SK-N-SH (cell line): ENCODE measurements around the gene EVI2B. TPM values are rescaled to one million over a fixed set of nuclear protein-coding genes. Genes with fewer than 3 reads are reported as not detected.

Source experiments
- CTCF ChIA-PET: fragments of 300-600, 350-600 bp; formaldehyde crosslinking; extraction: SDS; loops from one replicate; lab custom pipeline; 2021; lab: Yijun Ruan, JAX
- POLR2A ChIA-PET: fragments of 350-600 bp; sonication (Branson Sonifier 250); formaldehyde crosslinking; extraction: SDS; loops from one replicate; lab custom pipeline; 2020; ENCODE audit warnings: antibody characterized with exemption, inconsistent platforms; lab: Yijun Ruan, JAX
- DNase-seq: peaks from one replicate; pipeline ENCODE4 v3.0.0; 2012
- H2AFZ ChIP-seq: fragments of 200-600 bp; sonication (generic); 2 replicates; pipeline ENCODE4 v1.8.1; 2016; ENCODE audit warnings: antibody characterized with exemption, mild to moderate bottlenecking, low read depth
- H3F3A ChIP-seq: fragments of 200-600 bp; sonication (generic); replicated peaks from 2 replicates; pipeline ENCODE3; 2016; ENCODE audit warnings: antibody characterized with exemption, mild to moderate bottlenecking; ENCODE audit not compliant: insufficient read depth
- H3K27ac ChIP-seq, 2 experiments: fragments of 200-500 bp in 1 of 2; fragments of 200-600 bp in 1 of 2; sonication (Bioruptor generic) in 1 of 2; sonication (generic), shearing (Covaris generic) in 1 of 2; 2 replicates each; pipeline versions ENCODE4 v1.5.1 to v1.6.1; 2014 to 2016; ENCODE audit warnings: low read depth in 2 of 2, inconsistent platforms in 1 of 2, low read length in 1 of 2, mild to moderate bottlenecking in 1 of 2, mixed read lengths in 1 of 2
- H3K27me3 ChIP-seq: fragments of 200-600 bp; sonication (generic), shearing (Covaris generic); 2 replicates; pipeline ENCODE4 v1.6.1; 2016; ENCODE audit warnings: mixed run types; ENCODE audit not compliant: insufficient read depth
- H3K36me3 ChIP-seq, 2 experiments: fragments of 200-500 bp in 1 of 2; fragments of 200-600 bp in 1 of 2; sonication (Bioruptor generic) in 1 of 2; sonication (generic) in 1 of 2; replicated peaks in 1 of 2; 2 replicates each; pipeline versions ENCODE3 to v1.5.1; 2014 to 2016; ENCODE audit warnings: low read length in 1 of 2, mild to moderate bottlenecking in 1 of 2; ENCODE audit not compliant: insufficient read depth in 2 of 2, control insufficient read depth in 1 of 2
- H3K4me1 ChIP-seq, 2 experiments: fragments of 200-500 bp in 1 of 2; fragments of 200-600 bp in 1 of 2; sonication (Bioruptor generic) in 1 of 2; sonication (generic), shearing (Covaris generic) in 1 of 2; 2 replicates each; pipeline versions ENCODE4 v1.5.1 to v1.6.1; 2014 to 2016; ENCODE audit warnings: low read depth in 1 of 2, low read length in 1 of 2, mixed run types in 1 of 2; ENCODE audit not compliant: insufficient read depth in 2 of 2, control insufficient read depth in 1 of 2
- H3K4me2 ChIP-seq: fragments of 200-600 bp; sonication (generic), shearing (Covaris generic); 2 replicates; pipeline ENCODE4 v1.6.1; 2017; ENCODE audit warnings: mixed run types
- H3K4me3 ChIP-seq, 2 experiments: fragments of 200-500 bp in 1 of 2; fragments of 200-600 bp in 1 of 2; sonication (Bioruptor generic) in 1 of 2; sonication (generic), shearing (Covaris generic) in 1 of 2; 2 replicates each; pipeline versions ENCODE4 v1.5.1 to v1.8.1; 2014 to 2016; ENCODE audit warnings: low read depth in 2 of 2, inconsistent platforms in 1 of 2, low read length in 1 of 2, mild to moderate bottlenecking in 1 of 2, mixed read lengths in 1 of 2, moderate library complexity in 1 of 2
- H3K79me2 ChIP-seq: fragments of 200-600 bp; sonication (generic); 2 replicates; pipeline ENCODE4 v1.8.1; 2017; ENCODE audit warnings: mild to moderate bottlenecking; ENCODE audit not compliant: insufficient read depth
- H3K9ac ChIP-seq: fragments of 200-600 bp; sonication (generic); 2 replicates; pipeline ENCODE4 v1.6.1; 2017; ENCODE audit warnings: mixed run types
- H3K9me2 ChIP-seq: fragments of 200-600 bp; sonication (generic); 2 replicates; pipeline ENCODE4 v1.6.1; 2017; ENCODE audit warnings: mixed run types
- H3K9me3 ChIP-seq: fragments of 200-600 bp; sonication (generic); 2 replicates; pipeline ENCODE4 v1.6.1; 2017; ENCODE audit warnings: mixed run types, mild to moderate bottlenecking, moderate library complexity
- H4K20me1 ChIP-seq: fragments of 200-600 bp; sonication (generic); 2 replicates; pipeline ENCODE4 v1.6.1; 2017; ENCODE audit warnings: mild to moderate bottlenecking, mixed run types; ENCODE audit not compliant: insufficient read depth
- ELF1 ChIP-seq: IDR thresholded peaks from 2 replicates; pipeline ENCODE4 v1.4.0; 2012
- GABPA ChIP-seq: IDR thresholded peaks from 2 replicates; pipeline ENCODE4 v1.4.0; 2012; ENCODE audit warnings: low read depth, mild to moderate bottlenecking
- MAX ChIP-seq: IDR thresholded peaks from 2 replicates; pipeline ENCODE4 v1.4.0; 2012; ENCODE audit warnings: low read depth
- NFIC ChIP-seq: IDR thresholded peaks from 2 replicates; pipeline ENCODE4 v1.4.0; 2012; ENCODE audit warnings: borderline replicate concordance
- NRF1 ChIP-seq: IDR thresholded peaks from 2 replicates; pipeline ENCODE4 v1.6.1; 2012; ENCODE audit warnings: low read depth, mild to moderate bottlenecking, low read length
- POLR2AphosphoS5 ChIP-seq: IDR thresholded peaks from 2 replicates; pipeline ENCODE4 v1.6.1; 2012; ENCODE audit warnings: low read depth, low read length
- RXRA ChIP-seq: IDR thresholded peaks from 2 replicates; pipeline ENCODE4 v1.4.0; 2012; ENCODE audit warnings: low read depth, mild to moderate bottlenecking, borderline replicate concordance
- YY1 ChIP-seq: IDR thresholded peaks from 2 replicates; pipeline ENCODE4 v1.4.0; 2012; ENCODE audit warnings: low read depth, mild to moderate bottlenecking
- WGBS: methylation state at CpG from one replicate; pipeline ENCODE4 v1.1.6; 2017; ENCODE audit warnings: low lambda C conversion rate; 5-methylcytosine and 5-hydroxymethylcytosine counted together
- polyA plus RNA-seq, 3 experiments: library from polyadenylated mRNA; depleted of rRNA; stranded (reverse); fragments of >200 nt; gene quantifications; 2 replicates each; pipeline ENCODE4 v1.2.3, GENCODE V29; 2012
- TF ChIP-seq, protein P1 (sequence below): IDR thresholded peaks from 2 replicates; pipeline ENCODE4 v1.4.0; 2012; ENCODE audit warnings: low read depth, borderline replicate concordance
- TF ChIP-seq, protein P2 (sequence below): fragments of 150-350 bp; IDR thresholded peaks from 2 replicates; pipeline ENCODE4 v1.6.1; 2016; ENCODE audit warnings: mild to moderate bottlenecking, low read depth, low read length
- TF ChIP-seq, protein P3 (sequence below): IDR thresholded peaks from 2 replicates; pipeline ENCODE4 v1.6.1; 2012; ENCODE audit warnings: mild to moderate bottlenecking, low read depth, low read length, moderate library complexity
- TF ChIP-seq, protein P4 (sequence below): IDR thresholded peaks from 2 replicates; pipeline ENCODE4 v1.4.0; 2012; ENCODE audit warnings: low read depth, borderline replicate concordance

EVI2B gene
- polyA plus RNA-seq, 1 of the 3 experiments (the other 2 are of a cell fraction) = 0.64 TPM

- POLR2A ChIA-PET = no interaction called here
Measured at GRCh38 chr17:31308372-31309334, 5.2 kb downstream of the EVI2B start.

GRCh38 chr17:31307640-31308039 lies 6.2 kb downstream of the EVI2B start:
- WGBS = 93% methylated on average over 1 of the region's 1 CpG
- DNase-seq = no peak
- Histone ChIP-seq H3K79me2 (peaks cover 8% of the 10 kb centered on the region; the same call in 1 of the 2 replicates), H2AFZ (no peak overlapping the region), H3K4me3 (no peak overlapping the region), H3K9me3 (no peaks in the 10 kb centered on the region), H3F3A (peaks cover 3% of the 10 kb centered on the region), H3K27me3 (no peaks in the 10 kb centered on the region), H3K27ac (no peak overlapping the region), H3K4me2 (no peak overlapping the region), H3K36me3 (peaks cover 0 to 12% of the 10 kb centered on the region in 2 experiments), H3K4me1 (no peaks in the 10 kb centered on the region), H3K9ac (no peak overlapping the region), H3K9me2 (no peaks in the 10 kb centered on the region), H4K20me1 (no peaks in the 10 kb centered on the region)
- CTCF ChIA-PET = no interaction called here
- POLR2A ChIA-PET = no interaction called here
- TF ChIP-seq, protein P1, sequence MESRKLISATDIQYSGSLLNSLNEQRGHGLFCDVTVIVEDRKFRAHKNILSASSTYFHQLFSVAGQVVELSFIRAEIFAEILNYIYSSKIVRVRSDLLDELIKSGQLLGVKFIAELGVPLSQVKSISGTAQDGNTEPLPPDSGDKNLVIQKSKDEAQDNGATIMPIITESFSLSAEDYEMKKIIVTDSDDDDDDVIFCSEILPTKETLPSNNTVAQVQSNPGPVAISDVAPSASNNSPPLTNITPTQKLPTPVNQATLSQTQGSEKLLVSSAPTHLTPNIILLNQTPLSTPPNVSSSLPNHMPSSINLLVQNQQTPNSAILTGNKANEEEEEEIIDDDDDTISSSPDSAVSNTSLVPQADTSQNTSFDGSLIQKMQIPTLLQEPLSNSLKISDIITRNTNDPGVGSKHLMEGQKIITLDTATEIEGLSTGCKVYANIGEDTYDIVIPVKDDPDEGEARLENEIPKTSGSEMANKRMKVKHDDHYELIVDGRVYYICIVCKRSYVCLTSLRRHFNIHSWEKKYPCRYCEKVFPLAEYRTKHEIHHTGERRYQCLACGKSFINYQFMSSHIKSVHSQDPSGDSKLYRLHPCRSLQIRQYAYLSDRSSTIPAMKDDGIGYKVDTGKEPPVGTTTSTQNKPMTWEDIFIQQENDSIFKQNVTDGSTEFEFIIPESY = no peak
- no peak for TF ChIP-seq GABPA
- no peak for TF ChIP-seq NFIC
- no peak for TF ChIP-seq NRF1
- no peak for TF ChIP-seq RXRA
- no peak for TF ChIP-seq YY1
- TF ChIP-seq, protein P2, sequence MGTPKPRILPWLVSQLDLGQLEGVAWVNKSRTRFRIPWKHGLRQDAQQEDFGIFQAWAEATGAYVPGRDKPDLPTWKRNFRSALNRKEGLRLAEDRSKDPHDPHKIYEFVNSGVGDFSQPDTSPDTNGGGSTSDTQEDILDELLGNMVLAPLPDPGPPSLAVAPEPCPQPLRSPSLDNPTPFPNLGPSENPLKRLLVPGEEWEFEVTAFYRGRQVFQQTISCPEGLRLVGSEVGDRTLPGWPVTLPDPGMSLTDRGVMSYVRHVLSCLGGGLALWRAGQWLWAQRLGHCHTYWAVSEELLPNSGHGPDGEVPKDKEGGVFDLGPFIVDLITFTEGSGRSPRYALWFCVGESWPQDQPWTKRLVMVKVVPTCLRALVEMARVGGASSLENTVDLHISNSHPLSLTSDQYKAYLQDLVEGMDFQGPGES = no peak
- no peak for TF ChIP-seq POLR2AphosphoS5

More at GRCh38 chr17:31308372-31309334, 5.2 kb downstream of the EVI2B start:
- H3K9me2 ChIP-seq = no peaks in the 10 kb centered on the region
- no peaks in the 10 kb centered on the region for H3K27me3 ChIP-seq
- TF ChIP-seq, protein P3, sequence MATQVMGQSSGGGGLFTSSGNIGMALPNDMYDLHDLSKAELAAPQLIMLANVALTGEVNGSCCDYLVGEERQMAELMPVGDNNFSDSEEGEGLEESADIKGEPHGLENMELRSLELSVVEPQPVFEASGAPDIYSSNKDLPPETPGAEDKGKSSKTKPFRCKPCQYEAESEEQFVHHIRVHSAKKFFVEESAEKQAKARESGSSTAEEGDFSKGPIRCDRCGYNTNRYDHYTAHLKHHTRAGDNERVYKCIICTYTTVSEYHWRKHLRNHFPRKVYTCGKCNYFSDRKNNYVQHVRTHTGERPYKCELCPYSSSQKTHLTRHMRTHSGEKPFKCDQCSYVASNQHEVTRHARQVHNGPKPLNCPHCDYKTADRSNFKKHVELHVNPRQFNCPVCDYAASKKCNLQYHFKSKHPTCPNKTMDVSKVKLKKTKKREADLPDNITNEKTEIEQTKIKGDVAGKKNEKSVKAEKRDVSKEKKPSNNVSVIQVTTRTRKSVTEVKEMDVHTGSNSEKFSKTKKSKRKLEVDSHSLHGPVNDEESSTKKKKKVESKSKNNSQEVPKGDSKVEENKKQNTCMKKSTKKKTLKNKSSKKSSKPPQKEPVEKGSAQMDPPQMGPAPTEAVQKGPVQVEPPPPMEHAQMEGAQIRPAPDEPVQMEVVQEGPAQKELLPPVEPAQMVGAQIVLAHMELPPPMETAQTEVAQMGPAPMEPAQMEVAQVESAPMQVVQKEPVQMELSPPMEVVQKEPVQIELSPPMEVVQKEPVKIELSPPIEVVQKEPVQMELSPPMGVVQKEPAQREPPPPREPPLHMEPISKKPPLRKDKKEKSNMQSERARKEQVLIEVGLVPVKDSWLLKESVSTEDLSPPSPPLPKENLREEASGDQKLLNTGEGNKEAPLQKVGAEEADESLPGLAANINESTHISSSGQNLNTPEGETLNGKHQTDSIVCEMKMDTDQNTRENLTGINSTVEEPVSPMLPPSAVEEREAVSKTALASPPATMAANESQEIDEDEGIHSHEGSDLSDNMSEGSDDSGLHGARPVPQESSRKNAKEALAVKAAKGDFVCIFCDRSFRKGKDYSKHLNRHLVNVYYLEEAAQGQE = no peak
- TF ChIP-seq ELF1 (no peak), MAX (no peak)
- TF ChIP-seq, protein P4, sequence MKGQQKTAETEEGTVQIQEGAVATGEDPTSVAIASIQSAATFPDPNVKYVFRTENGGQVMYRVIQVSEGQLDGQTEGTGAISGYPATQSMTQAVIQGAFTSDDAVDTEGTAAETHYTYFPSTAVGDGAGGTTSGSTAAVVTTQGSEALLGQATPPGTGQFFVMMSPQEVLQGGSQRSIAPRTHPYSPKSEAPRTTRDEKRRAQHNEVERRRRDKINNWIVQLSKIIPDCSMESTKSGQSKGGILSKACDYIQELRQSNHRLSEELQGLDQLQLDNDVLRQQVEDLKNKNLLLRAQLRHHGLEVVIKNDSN = no peak
- H3K4me3 ChIP-seq = no peak overlapping the region
- peaks cover 0 to 12% of the 10 kb centered on the region in 2 experiments for H3K36me3 ChIP-seq
- CTCF ChIA-PET = no interaction called here
- no peak overlapping the region for H3K27ac ChIP-seq
- H3K9me3 ChIP-seq = no peaks in the 10 kb centered on the region
- no peaks in the 10 kb centered on the region for H4K20me1 ChIP-seq
- H3K9ac ChIP-seq = no peak overlapping the region
- no peak overlapping the region for H3K4me2 ChIP-seq
- H3K4me1 ChIP-seq = peaks cover 0 to under 1% of the 10 kb centered on the region in 2 experiments; a peak in 1 of 4 replicates
- WGBS = 85% methylated on average over 5 of the region's 5 CpGs
- no peak for DNase-seq
- peaks cover 7% of the 10 kb centered on the region for H3F3A ChIP-seq
- no peak overlapping the region for H2AFZ ChIP-seq
- peaks cover 9% of the 10 kb centered on the region; the same call in 1 of the 2 replicates for H3K79me2 ChIP-seq
